Measurements from ENCODE around the gene MACROD2.

Gene MACROD2

GRCh38 chr20:14783766-14784165 is 788.5 kb downstream of the MACROD2 start:
- in situ Hi-C loops (cut with HindIII; ENCODE audit: low sequenced_read_pairs) = no loop called here

DNA sequence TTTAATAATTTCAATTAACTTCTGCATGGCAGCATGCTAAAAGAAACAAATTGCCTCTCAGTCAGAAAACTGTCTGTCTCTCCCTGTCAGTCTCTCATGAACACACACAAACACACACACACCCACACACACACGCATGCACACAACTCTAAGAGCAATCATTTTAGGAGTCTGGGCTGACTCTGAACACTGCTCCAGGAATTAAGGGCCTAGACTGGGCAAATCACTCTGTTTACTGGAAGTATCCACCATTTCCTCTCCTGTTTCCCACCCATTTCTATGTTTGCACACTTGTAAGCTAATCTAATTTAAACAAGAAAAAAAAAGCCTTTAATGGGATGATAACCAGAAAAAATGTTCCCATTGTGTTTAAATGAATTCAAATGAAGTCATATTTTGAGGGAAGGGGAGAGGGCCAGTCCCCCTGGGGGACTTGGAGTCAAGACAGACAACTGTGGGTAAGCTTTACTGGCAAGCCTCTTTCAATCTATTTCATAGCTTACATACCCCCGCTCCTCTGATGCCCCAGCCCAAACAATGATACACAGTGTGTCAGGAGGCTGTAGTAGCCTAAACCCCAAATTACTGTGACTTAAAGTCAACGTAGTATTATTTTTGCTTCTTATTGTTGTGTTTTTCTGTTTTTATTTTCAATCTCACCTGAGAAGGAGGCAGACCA is 789.9 kb downstream of the MACROD2 start:
- in situ Hi-C loops (cut with HindIII; ENCODE audit: low sequenced_read_pairs) = no loop called here

DNA sequence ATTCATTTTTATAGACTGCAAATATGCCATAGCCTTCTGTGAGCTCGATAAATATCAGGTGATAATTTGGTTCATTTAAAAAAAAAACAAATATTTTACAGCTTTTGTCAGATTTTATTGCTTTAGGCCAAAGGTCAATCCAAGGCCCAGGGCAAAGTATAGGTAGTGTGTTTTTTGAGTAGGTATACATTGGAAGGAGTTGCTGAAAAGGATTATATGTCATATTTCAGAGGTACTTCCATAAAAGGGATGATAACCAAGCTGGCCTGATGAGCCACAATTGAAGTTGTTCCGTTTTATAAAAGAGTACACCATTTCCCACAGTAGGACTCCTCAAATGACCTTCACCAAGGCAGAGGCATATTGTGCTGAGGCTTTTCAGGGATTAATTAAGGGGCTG is 794.9 kb downstream of the MACROD2 start:
- in situ Hi-C loops (cut with HindIII; ENCODE audit: low sequenced_read_pairs) = no loop called here

GRCh38 chr20:14790771-14791620 is 795.7 kb downstream of the MACROD2 start:
- in situ Hi-C loops (cut with HindIII; ENCODE audit: low sequenced_read_pairs) = no loop called here

GRCh38 chr20:14792915-14793314 is 797.6 kb downstream of the MACROD2 start:
- in situ Hi-C loops (cut with HindIII; ENCODE audit: low sequenced_read_pairs) = no loop called here

DNA sequence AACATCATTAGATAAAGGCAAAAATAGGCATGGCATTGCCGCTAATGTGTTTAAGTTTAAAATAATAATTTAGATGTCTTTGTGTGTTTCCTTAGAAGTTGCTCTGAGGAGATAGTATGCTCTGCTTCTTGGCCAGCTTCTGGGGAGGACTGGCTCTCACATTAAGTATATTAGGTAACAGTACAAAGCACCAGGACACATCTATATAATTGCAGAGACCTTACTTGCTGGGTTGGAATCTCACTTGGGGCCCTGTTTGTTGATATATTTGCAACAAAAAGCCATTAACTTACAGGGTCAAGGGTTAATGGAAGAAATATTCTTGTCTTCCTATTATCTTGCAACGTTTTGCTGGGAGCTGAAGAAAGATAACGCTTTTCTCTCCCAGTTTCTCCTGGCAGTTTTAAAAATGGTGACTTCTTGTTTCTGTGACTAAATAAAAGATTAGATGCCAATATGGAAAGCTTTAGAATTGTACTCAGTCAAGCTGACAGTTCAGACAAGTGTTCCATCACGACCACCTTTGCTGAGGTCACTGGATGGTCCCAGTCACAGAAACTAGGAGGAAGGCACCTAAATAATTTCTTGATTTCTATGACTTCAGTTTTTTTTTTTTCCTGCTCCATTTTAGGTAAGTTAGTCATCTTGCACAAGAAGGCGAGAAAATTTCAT is 804.4 kb downstream of the MACROD2 start:
- in situ Hi-C loops (cut with HindIII; ENCODE audit: low sequenced_read_pairs) = no loop called here

- in situ Hi-C loops (cut with HindIII; ENCODE audit: low sequenced_read_pairs) = no loop called here
Observed at GRCh38 chr20:14800707-14801425, 805.5 kb downstream of the MACROD2 start.

DNA sequence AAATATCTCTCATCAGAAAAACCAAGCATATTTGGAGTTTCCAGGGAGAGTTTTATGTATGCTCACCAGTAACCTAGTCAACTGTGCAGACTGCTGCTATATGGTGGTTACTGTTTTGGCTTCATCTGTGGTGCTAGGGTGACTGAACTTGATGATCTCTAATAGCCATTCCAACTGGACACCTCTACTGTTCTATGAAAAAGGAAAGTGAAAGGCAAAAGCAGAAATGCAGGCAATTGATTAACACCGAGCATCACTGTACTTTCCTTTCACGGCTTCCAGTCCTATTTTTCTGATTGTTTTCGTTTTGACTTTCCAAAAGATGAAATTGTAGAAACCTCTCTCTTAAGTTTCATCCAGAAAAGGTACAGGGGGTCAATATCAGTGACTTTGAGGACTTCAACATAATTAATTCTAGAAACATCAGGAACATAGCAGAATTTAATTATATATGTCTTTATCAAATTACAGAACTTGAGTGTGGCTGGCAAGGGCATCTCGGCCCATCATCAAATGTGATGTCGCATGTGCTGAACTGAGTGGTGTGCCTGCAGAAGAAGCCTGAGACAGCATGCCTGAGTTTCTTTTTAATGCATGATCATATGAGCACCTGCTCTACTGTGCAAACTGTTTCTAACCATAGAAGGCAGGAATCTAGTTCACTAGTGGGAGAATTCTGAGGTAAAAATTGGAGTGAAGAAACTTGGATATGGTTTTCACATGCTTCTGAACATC is 806.4 kb downstream of the MACROD2 start:
- in situ Hi-C loops (cut with HindIII; ENCODE audit: low sequenced_read_pairs) = no loop called here

- in situ Hi-C loops (cut with HindIII; ENCODE audit: low sequenced_read_pairs) = no loop called here
Observed at GRCh38 chr20:14807224-14807623, 811.9 kb downstream of the MACROD2 start.

DNA sequence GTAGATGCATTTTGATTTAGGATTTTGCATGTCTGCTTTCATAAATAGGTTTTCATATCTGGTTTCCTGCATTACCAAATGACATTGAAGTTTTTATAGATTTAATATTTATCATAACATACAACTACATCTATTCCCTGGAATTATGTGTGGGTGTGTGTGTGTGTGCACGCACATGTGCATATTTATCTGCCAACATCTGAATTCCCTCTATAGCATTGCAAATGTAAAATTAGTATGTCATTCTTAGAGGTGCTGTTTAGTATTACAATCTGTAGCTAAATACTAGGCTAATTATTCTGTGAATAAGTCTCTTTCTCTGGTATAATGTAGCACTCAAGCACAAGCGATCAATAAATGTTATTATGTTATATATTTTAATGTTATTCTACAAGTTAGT is 820.0 kb downstream of the MACROD2 start:
- in situ Hi-C loops (cut with HindIII; ENCODE audit: low sequenced_read_pairs) = no loop called here

DNA sequence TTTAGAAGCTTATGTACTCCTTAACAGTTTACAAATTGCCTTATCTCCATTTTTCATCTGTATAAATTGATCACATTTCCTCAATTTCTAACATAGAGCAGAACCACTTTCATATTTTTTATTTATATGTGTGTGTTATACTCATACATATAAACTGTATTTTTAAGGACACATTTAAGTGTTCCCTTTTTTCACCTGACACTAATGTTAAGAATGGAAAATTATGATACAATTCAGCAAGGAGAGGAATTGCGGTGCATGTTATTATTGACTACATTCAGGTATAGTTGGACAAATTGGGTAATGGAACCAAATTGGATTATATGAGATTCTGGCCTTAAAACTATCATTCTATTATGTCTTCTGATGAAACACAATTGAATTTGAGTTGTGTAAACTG is 821.2 kb downstream of the MACROD2 start:
- in situ Hi-C loops (cut with HindIII; ENCODE audit: low sequenced_read_pairs) = no loop called here

DNA sequence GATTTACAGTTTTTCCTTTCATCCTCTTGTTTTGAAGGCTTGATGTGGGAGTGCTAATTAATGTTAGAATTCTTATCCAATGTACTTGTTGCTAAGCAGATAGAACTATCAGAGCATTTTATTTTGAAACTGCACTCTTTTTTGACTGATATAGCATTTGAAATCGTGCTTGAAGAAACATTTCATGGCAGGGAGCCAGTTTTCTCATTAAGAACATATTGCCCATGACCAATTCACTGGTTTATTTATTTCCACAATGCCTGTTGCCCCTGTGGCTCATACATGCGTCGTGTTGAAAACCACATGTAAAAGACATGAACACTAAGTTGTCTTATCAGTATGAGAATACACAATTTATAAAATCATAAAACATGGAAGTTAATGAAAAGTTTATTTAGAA is 821.8 kb downstream of the MACROD2 start:
- in situ Hi-C loops (cut with HindIII; ENCODE audit: low sequenced_read_pairs) = no loop called here

- in situ Hi-C loops (cut with HindIII; ENCODE audit: low sequenced_read_pairs) = no loop called here
Observed at GRCh38 chr20:14820771-14821170, 825.5 kb downstream of the MACROD2 start.

GRCh38 chr20:14821251-14821650 is 825.9 kb downstream of the MACROD2 start:
- in situ Hi-C loops (cut with HindIII; ENCODE audit: low sequenced_read_pairs) = no loop called here

DNA sequence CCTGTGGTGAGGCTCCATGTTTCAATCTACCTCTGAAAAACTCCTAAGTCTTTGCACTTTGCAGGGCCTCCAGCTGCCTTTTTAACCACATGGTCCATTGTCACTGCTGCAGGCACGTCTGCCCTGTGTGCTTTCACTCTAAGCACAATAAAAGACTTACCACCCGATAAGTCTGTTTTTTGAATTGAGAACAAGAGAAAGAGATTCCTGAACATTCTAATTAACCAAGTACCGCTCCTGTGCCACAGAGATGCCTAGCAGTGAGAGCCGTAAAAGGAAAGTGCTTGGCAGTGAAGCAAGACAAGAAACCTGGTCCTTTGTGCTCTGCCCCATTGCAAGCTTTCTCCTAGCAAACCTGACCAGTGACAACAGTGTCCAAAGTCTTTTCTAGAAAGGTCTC is 829.7 kb downstream of the MACROD2 start:
- in situ Hi-C loops (cut with HindIII; ENCODE audit: low sequenced_read_pairs) = no loop called here

GRCh38 chr20:14826543-14827313 is 831.4 kb downstream of the MACROD2 start:
- in situ Hi-C loops (cut with HindIII; ENCODE audit: low sequenced_read_pairs) = no loop called here

- in situ Hi-C loops (cut with HindIII; ENCODE audit: low sequenced_read_pairs) = no loop called here
Observed at GRCh38 chr20:14828459-14828858, 833.1 kb downstream of the MACROD2 start.

GRCh38 chr20:14829906-14830305 is 834.6 kb downstream of the MACROD2 start:
- in situ Hi-C loops (cut with HindIII; ENCODE audit: low sequenced_read_pairs) = no loop called here

DNA sequence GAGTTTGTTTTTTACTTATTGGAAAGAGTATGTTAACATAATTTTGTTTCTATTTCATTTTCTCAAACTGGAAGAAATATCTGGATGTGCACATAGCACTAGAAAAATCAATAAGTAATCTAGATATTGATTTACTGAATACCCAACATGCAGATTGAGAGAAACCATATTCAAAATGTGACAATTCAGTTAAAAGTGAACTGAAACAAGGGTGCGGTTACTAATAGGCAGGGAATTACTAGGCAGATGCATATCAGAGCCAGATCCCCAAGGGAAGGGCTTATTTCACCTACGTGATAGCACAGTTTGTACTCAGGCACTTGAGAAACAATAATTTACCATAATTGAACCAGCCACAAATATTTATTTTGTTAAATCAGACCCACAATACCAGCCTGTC is 835.1 kb downstream of the MACROD2 start:
- in situ Hi-C loops (cut with HindIII; ENCODE audit: low sequenced_read_pairs) = no loop called here

- in situ Hi-C loops (cut with HindIII; ENCODE audit: low sequenced_read_pairs) = no loop called here
Observed at GRCh38 chr20:14830899-14831298, 835.6 kb downstream of the MACROD2 start.
